ENCODE results near the gene CTTNBP2NL. TPM values are rescaled to one million over a fixed set of nuclear protein-coding genes. Genes with fewer than 3 reads are reported as not detected.

Gene CTTNBP2NL
- total and polyA plus RNA-seq, 4 donors = 1.7 to 4.4 (median 3.0) TPM

DNA sequence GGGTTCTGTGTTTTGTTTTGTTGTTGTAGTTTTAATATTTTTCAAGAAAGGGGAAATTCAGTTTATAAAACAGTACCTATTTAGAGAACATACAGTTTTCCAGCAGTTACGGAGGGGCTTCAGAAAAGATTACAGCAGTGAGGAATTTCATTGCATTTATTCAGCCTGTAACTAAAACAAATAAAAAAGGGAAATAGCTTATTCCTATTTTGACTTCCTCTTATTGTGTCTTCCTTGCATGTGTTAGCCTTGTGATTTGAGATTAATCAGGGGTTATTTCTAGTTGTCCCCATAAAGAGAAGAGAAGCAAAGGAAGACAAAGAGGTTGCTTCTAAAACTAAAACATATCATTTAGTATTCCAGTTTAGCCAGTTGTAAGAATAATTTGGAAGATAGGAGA, 35.0 kb downstream of the CTTNBP2NL start:
- Histone ChIP-seq H3K4me1 (ENCODE audit: control insufficient read depth in 4 of 4, insufficient read depth in 4 of 4, low read length in 3 of 4) (no peaks in the 10 kb centered on the region), H3K4me3 (ENCODE audit: low read depth in 1 of 3, low read length in 3 of 3) (no peak overlapping the region), H3K27me3 (ENCODE audit: control insufficient read depth in 4 of 4, insufficient read depth in 4 of 4, low read length in 3 of 4) (no peaks in the 10 kb centered on the region), H3K36me3 (ENCODE audit: control insufficient read depth in 4 of 4, insufficient read depth in 3 of 4, low read depth in 1 of 4, low read length in 3 of 4) (no peaks in the 10 kb centered on the region), H3K9me3 (ENCODE audit: control insufficient read depth in 4 of 4, low read length in 3 of 4) (no peaks in the 10 kb centered on the region), H3K9ac (ENCODE audit: low read depth in 1 of 2, low read length in 2 of 2) (no peak overlapping the region), H3K27ac (ENCODE audit: low read depth in 1 of 2, low read length in 2 of 2) (peak overlapping the region in 1 of 2 donors; percentile 28)
- TF ChIP-seq HNF4G (IDR thresholded peaks at IDR 0.05) (no peak), EGR1 (IDR thresholded peaks at IDR 0.05; ENCODE audit: low read depth in 2 of 2) (no peak), YY1 (IDR thresholded peaks at IDR 0.05) (no peak), JUND (IDR thresholded peaks at IDR 0.05) (no peak), RAD21 (IDR thresholded peaks at IDR 0.05) (no peak), RXRA (IDR thresholded peaks at IDR 0.05) (no peak), HNF4A (conservative IDR thresholded peaks at IDR 0.05) (no peak), NR2F2 (IDR thresholded peaks at IDR 0.05) (no peak), SP1 (IDR thresholded peaks at IDR 0.05) (no peak), TAF1 (conservative IDR thresholded peaks at IDR 0.05) (no peak), ZBTB33 (IDR thresholded peaks at IDR 0.05) (no peak)
- TF ChIP-seq, protein P1, sequence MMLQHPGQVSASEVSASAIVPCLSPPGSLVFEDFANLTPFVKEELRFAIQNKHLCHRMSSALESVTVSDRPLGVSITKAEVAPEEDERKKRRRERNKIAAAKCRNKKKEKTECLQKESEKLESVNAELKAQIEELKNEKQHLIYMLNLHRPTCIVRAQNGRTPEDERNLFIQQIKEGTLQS (IDR thresholded peaks at IDR 0.05) = no peak
- WGBS = 88% methylated on average over 1 of the region's 1 CpG
- DNase-seq (ENCODE audit: low spot score) = no peak

GRCh38 chr1:112435448-112435847, 39.4 kb downstream of the CTTNBP2NL start:
- H3K9ac ChIP-seq (ENCODE audit: low read depth in 1 of 2, low read length in 2 of 2) = no peak overlapping the region
- H3K4me3 ChIP-seq (ENCODE audit: low read depth in 1 of 3, low read length in 3 of 3) = no peak overlapping the region
- H3K9me3 ChIP-seq (ENCODE audit: control insufficient read depth in 4 of 4, low read length in 3 of 4) = no peaks in the 10 kb centered on the region
- no peak for DNase-seq (ENCODE audit: low spot score)
- no peaks in the 10 kb centered on the region for H3K36me3 ChIP-seq (ENCODE audit: control insufficient read depth in 4 of 4, insufficient read depth in 3 of 4, low read depth in 1 of 4, low read length in 3 of 4)
- H3K27ac ChIP-seq (ENCODE audit: low read depth in 1 of 2, low read length in 2 of 2) = no peak overlapping the region
- no peaks in the 10 kb centered on the region for H3K27me3 ChIP-seq (ENCODE audit: control insufficient read depth in 4 of 4, insufficient read depth in 4 of 4, low read length in 3 of 4)
- 67% methylated on average over 3 of the region's 3 CpGs for WGBS
- H3K4me1 ChIP-seq (ENCODE audit: control insufficient read depth in 4 of 4, insufficient read depth in 4 of 4, low read length in 3 of 4) = peaks cover 0 to 3% (median 0%) of the 10 kb centered on the region in 4 donors
- TF ChIP-seq SP1 (IDR thresholded peaks at IDR 0.05) = peak; percentile 11
- no peak for TF ChIP-seq EGR1 (IDR thresholded peaks at IDR 0.05; ENCODE audit: low read depth in 2 of 2)

DNA sequence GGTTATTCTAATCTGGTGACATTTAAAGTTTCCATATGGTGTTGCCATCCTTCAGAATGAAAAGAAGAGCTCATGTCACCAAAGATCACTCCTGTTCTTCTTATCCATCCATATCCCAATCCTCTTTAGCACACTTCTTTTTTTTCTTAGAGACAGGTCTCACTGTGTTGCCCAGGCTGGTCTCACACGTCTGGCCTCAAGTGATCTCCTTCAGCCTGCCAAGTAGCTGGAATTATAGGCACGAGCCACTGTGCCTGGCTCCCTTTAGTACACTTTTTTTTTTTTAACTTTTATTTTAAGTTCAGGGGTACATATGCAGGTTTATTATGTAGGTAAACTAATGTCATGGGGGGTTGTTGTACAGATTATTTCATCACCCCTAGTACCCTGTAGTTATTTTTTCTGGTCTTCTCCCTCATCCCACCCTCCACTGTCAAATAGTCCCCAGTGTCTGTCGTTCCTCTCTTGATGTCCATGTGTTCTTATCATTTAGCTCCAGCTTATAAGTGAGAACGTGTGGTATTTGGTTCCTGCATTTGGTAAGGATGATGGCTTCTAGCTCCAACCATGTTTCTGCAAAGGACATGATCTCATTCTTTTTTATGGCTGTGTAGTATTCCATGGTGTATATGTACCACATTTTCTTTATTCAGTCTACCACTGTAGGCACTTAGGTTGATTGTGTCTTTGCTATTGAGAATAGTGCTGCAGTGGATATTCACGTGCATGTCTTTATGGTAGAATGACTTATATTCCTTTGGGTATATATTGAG, 40.6 kb downstream of the CTTNBP2NL start:
- peaks cover 0 to 3% (median 0%) of the 10 kb centered on the region in 4 donors for H3K4me1 ChIP-seq (ENCODE audit: control insufficient read depth in 4 of 4, insufficient read depth in 4 of 4, low read length in 3 of 4)
- H3K9me3 ChIP-seq (ENCODE audit: control insufficient read depth in 4 of 4, low read length in 3 of 4) = no peaks in the 10 kb centered on the region
- H3K27me3 ChIP-seq (ENCODE audit: control insufficient read depth in 4 of 4, insufficient read depth in 4 of 4, low read length in 3 of 4) = no peaks in the 10 kb centered on the region
- WGBS = 93% methylated on average over 5 of the region's 5 CpGs
- no peak for DNase-seq (ENCODE audit: low spot score)
- no peaks in the 10 kb centered on the region for H3K36me3 ChIP-seq (ENCODE audit: control insufficient read depth in 4 of 4, insufficient read depth in 3 of 4, low read depth in 1 of 4, low read length in 3 of 4)
- H3K27ac ChIP-seq (ENCODE audit: low read depth in 1 of 2, low read length in 2 of 2) = no peak overlapping the region
- H3K9ac ChIP-seq (ENCODE audit: low read depth in 1 of 2, low read length in 2 of 2) = no peak overlapping the region
- H3K4me3 ChIP-seq (ENCODE audit: low read depth in 1 of 3, low read length in 3 of 3) = no peak overlapping the region
- TF ChIP-seq GABPA (IDR thresholded peaks at IDR 0.05 in 1 of 2, conservative IDR thresholded peaks at IDR 0.05 in 1 of 2) (no peak), HNF4A (conservative IDR thresholded peaks at IDR 0.05) (no peak), NR2F2 (IDR thresholded peaks at IDR 0.05) (no peak), MAX (IDR thresholded peaks at IDR 0.05) (no peak), YY1 (IDR thresholded peaks at IDR 0.05) (no peak), CTCF (IDR thresholded peaks at IDR 0.05; ENCODE audit: low read depth, low read length, missing input control) (no peak), EGR1 (IDR thresholded peaks at IDR 0.05; ENCODE audit: low read depth in 2 of 2) (no peak), FOXA2 (IDR thresholded peaks at IDR 0.05) (no peak), HNF4G (IDR thresholded peaks at IDR 0.05) (no peak), RAD21 (IDR thresholded peaks at IDR 0.05) (no peak), RXRA (IDR thresholded peaks at IDR 0.05) (no peak), JUND (IDR thresholded peaks at IDR 0.05) (no peak), FOXA1 (IDR thresholded peaks at IDR 0.05) (no peak), ZBTB33 (IDR thresholded peaks at IDR 0.05) (no peak), TAF1 (conservative IDR thresholded peaks at IDR 0.05) (no peak)
- TF ChIP-seq, protein P1 (IDR thresholded peaks at IDR 0.05) = no peak
